Measurements from ENCODE around the gene CFAP97D1. TPM values are rescaled to one million over a fixed set of nuclear protein-coding genes. Genes with fewer than 3 reads are reported as not detected.
A peak's percentile ranks its signal among the peaks of the same experiment; 100 is the strongest.

The CFAP97D1 gene
- total and polyA plus RNA-seq, 2 donors: 0.11 TPM; not detected in 1

DNA sequence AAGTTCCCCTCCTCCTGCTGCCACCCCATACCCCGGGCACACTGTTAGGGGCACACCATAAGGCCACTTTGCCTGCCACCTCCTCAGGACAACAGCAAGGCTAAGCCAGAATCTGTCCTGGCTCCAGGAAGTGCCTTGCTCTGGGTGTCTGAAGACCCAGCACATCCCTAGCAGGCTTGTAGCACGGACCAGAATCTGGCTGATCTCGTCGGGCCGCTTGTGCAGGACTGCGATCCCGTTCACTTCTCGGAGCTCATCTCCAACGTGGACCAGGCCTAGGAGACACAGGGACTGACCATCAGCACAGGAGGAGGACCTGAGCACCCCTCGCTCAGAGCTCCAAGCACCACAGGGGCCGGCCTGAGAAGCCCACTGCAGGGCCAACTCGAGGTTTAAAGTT lies 45.3 kb downstream of the CFAP97D1 start:
- H3K36me3 ChIP-seq (ENCODE audit: control insufficient read depth in 2 of 2, insufficient read depth in 2 of 2, low read length in 1 of 2): no peaks in the 10 kb centered on the region
- H3K27me3 ChIP-seq (ENCODE audit: control insufficient read depth in 2 of 2, insufficient read depth in 1 of 2, low read length in 1 of 2): peaks cover 0 to 14% of the 10 kb centered on the region in 2 donors
- no peaks in the 10 kb centered on the region for H3K9me3 ChIP-seq (ENCODE audit: control insufficient read depth in 2 of 2, insufficient read depth in 1 of 2, low read length in 1 of 2)
- no peak overlapping the region for H3K27ac ChIP-seq (ENCODE audit: low read depth in 1 of 2, low read length in 1 of 2)
- WGBS: 95% methylated on average over 12 of the region's 12 CpGs
- no peaks in the 10 kb centered on the region for H3K4me1 ChIP-seq (ENCODE audit: control insufficient read depth in 2 of 2, insufficient read depth in 2 of 2, low read length in 2 of 2)
- DNase-seq (ENCODE audit: low read depth in 6 of 9, low spot score in 9 of 9): no peak
- H3K4me3 ChIP-seq (ENCODE audit: low read length in 2 of 2): no peak overlapping the region

- WGBS: 98% methylated on average over 7 of the region's 7 CpGs
- no peaks in the 10 kb centered on the region for H3K36me3 ChIP-seq (ENCODE audit: control insufficient read depth in 2 of 2, insufficient read depth in 2 of 2, low read length in 1 of 2)
These were observed 46.0 kb downstream of the CFAP97D1 start for GRCh38 chr17:43826206-43826605.

DNA sequence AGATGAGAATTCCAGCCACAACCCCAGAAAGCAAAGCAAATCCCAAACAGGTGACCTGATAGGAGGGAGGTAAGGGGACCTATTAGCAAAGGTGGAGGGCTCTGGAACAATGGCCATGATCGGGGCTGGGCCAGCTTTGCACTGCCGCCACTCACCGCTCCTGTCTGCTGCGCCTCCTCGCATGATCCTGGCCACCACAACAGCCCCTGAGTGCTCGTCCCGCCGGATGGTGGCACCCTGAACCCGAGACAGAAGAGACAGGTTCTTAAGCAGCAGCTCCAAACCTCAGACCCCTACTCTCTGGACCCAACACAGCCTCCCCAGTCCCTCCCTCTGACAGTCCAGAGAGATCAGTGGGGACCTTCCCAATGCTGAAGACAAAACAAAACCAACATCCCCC lies 47.4 kb downstream of the CFAP97D1 start:
- Histone ChIP-seq H3K9me3 (ENCODE audit: control insufficient read depth in 2 of 2, insufficient read depth in 1 of 2, low read length in 1 of 2) (no peaks in the 10 kb centered on the region), H3K4me1 (ENCODE audit: control insufficient read depth in 2 of 2, insufficient read depth in 2 of 2, low read length in 2 of 2) (no peaks in the 10 kb centered on the region), H3K27ac (ENCODE audit: low read depth in 1 of 2, low read length in 1 of 2) (no peak overlapping the region), H3K27me3 (ENCODE audit: control insufficient read depth in 2 of 2, insufficient read depth in 1 of 2, low read length in 1 of 2) (peaks cover 13 to 32% of the 10 kb centered on the region in 2 donors), H3K36me3 (ENCODE audit: control insufficient read depth in 2 of 2, insufficient read depth in 2 of 2, low read length in 1 of 2) (no peaks in the 10 kb centered on the region), H3K4me3 (ENCODE audit: low read length in 2 of 2) (no peak overlapping the region)
- 97% methylated on average over 9 of the region's 9 CpGs for WGBS
- DNase-seq (ENCODE audit: low read depth in 6 of 9, low spot score in 9 of 9): no peak

More at GRCh38 chr17:43826206-43826605, 46.0 kb downstream of the CFAP97D1 start:
- no peak for DNase-seq (ENCODE audit: low read depth in 6 of 9, low spot score in 9 of 9)
- Histone ChIP-seq H3K4me1 (ENCODE audit: control insufficient read depth in 2 of 2, insufficient read depth in 2 of 2, low read length in 2 of 2) (no peaks in the 10 kb centered on the region), H3K4me3 (ENCODE audit: low read length in 2 of 2) (no peak overlapping the region), H3K27me3 (ENCODE audit: control insufficient read depth in 2 of 2, insufficient read depth in 1 of 2, low read length in 1 of 2) (peaks cover 0 to 18% of the 10 kb centered on the region in 2 donors), H3K9me3 (ENCODE audit: control insufficient read depth in 2 of 2, insufficient read depth in 1 of 2, low read length in 1 of 2) (no peaks in the 10 kb centered on the region), H3K27ac (ENCODE audit: low read depth in 1 of 2, low read length in 1 of 2) (no peak overlapping the region)

- H3K36me3 ChIP-seq (ENCODE audit: control insufficient read depth in 2 of 2, insufficient read depth in 2 of 2, low read length in 1 of 2): no peaks in the 10 kb centered on the region
- peaks cover 0 to 3% of the 10 kb centered on the region in 2 donors for H3K9me3 ChIP-seq (ENCODE audit: control insufficient read depth in 2 of 2, insufficient read depth in 1 of 2, low read length in 1 of 2)
- WGBS: 96% methylated on average over 14 of the region's 14 CpGs
- peaks cover 31 to 52% of the 10 kb centered on the region in 2 donors for H3K27me3 ChIP-seq (ENCODE audit: control insufficient read depth in 2 of 2, insufficient read depth in 1 of 2, low read length in 1 of 2)
- no peak overlapping the region for H3K4me3 ChIP-seq (ENCODE audit: low read length in 2 of 2)
- H3K27ac ChIP-seq (ENCODE audit: low read depth in 1 of 2, low read length in 1 of 2): no peak overlapping the region
- H3K4me1 ChIP-seq (ENCODE audit: control insufficient read depth in 2 of 2, insufficient read depth in 2 of 2, low read length in 2 of 2): peaks cover 0 to 5% of the 10 kb centered on the region in 2 donors
- no peak for DNase-seq (ENCODE audit: low read depth in 6 of 9, low spot score in 9 of 9)
These were observed 49.5 kb downstream of the CFAP97D1 start for GRCh38 chr17:43829738-43830137.

GRCh38 chr17:43830510-43831140 lies 50.4 kb downstream of the CFAP97D1 start:
- no peaks in the 10 kb centered on the region for H3K36me3 ChIP-seq (ENCODE audit: control insufficient read depth in 2 of 2, insufficient read depth in 2 of 2, low read length in 1 of 2)
- 93% methylated on average over 7 of the region's 7 CpGs for WGBS

GRCh38 chr17:43831633-43832032 lies 51.4 kb downstream of the CFAP97D1 start:
- H3K9me3 ChIP-seq (ENCODE audit: control insufficient read depth in 2 of 2, insufficient read depth in 1 of 2, low read length in 1 of 2): peaks cover 0 to 3% of the 10 kb centered on the region in 2 donors
- H3K36me3 ChIP-seq (ENCODE audit: control insufficient read depth in 2 of 2, insufficient read depth in 2 of 2, low read length in 1 of 2): no peaks in the 10 kb centered on the region
- H3K27ac ChIP-seq (ENCODE audit: low read depth in 1 of 2, low read length in 1 of 2): no peak overlapping the region
- peaks cover 31 to 58% of the 10 kb centered on the region in 2 donors for H3K27me3 ChIP-seq (ENCODE audit: control insufficient read depth in 2 of 2, insufficient read depth in 1 of 2, low read length in 1 of 2)
- no peak for DNase-seq (ENCODE audit: low read depth in 6 of 9, low spot score in 9 of 9)
- H3K4me1 ChIP-seq (ENCODE audit: control insufficient read depth in 2 of 2, insufficient read depth in 2 of 2, low read length in 2 of 2): peaks cover 0 to 5% of the 10 kb centered on the region in 2 donors
- H3K4me3 ChIP-seq (ENCODE audit: low read length in 2 of 2): no peak overlapping the region
- WGBS: 97% methylated on average over 8 of the region's 8 CpGs

More at GRCh38 chr17:43830510-43831140, 50.4 kb downstream of the CFAP97D1 start:
- Histone ChIP-seq H3K9me3 (ENCODE audit: control insufficient read depth in 2 of 2, insufficient read depth in 1 of 2, low read length in 1 of 2) (peaks cover 0 to 3% of the 10 kb centered on the region in 2 donors), H3K4me3 (ENCODE audit: low read length in 2 of 2) (no peak overlapping the region), H3K4me1 (ENCODE audit: control insufficient read depth in 2 of 2, insufficient read depth in 2 of 2, low read length in 2 of 2) (peaks cover 0 to 5% of the 10 kb centered on the region in 2 donors), H3K27ac (ENCODE audit: low read depth in 1 of 2, low read length in 1 of 2) (no peak overlapping the region), H3K27me3 (ENCODE audit: control insufficient read depth in 2 of 2, insufficient read depth in 1 of 2, low read length in 1 of 2) (peaks cover 31 to 58% of the 10 kb centered on the region in 2 donors)
- DNase-seq (ENCODE audit: low read depth in 6 of 9, low spot score in 9 of 9): no peak

GRCh38 chr17:43832168-43832975 lies 52.1 kb downstream of the CFAP97D1 start:
- H3K27me3 ChIP-seq (ENCODE audit: control insufficient read depth in 2 of 2, insufficient read depth in 1 of 2, low read length in 1 of 2): peaks cover 31 to 60% of the 10 kb centered on the region in 2 donors
- WGBS: 14% methylated on average over 48 of the region's 51 CpGs
- H3K9me3 ChIP-seq (ENCODE audit: control insufficient read depth in 2 of 2, insufficient read depth in 1 of 2, low read length in 1 of 2): peaks cover 0 to 3% of the 10 kb centered on the region in 2 donors
- DNase-seq (ENCODE audit: low read depth in 6 of 9, low spot score in 9 of 9): no peak
- H3K27ac ChIP-seq (ENCODE audit: low read depth in 1 of 2, low read length in 1 of 2): no peak overlapping the region
- peak overlapping the region in 1 of 2 donors; percentile 47 for H3K4me3 ChIP-seq (ENCODE audit: low read length in 2 of 2)
- H3K4me1 ChIP-seq (ENCODE audit: control insufficient read depth in 2 of 2, insufficient read depth in 2 of 2, low read length in 2 of 2): peaks cover 0 to 5% of the 10 kb centered on the region in 2 donors
- H3K36me3 ChIP-seq (ENCODE audit: control insufficient read depth in 2 of 2, insufficient read depth in 2 of 2, low read length in 1 of 2): no peaks in the 10 kb centered on the region

- peak in 4 of 9 donors; percentile 7 to 44 (median 13) for DNase-seq (ENCODE audit: low read depth in 6 of 9, low spot score in 9 of 9)
- Histone ChIP-seq H3K36me3 (ENCODE audit: control insufficient read depth in 2 of 2, insufficient read depth in 2 of 2, low read length in 1 of 2) (no peaks in the 10 kb centered on the region), H3K27ac (ENCODE audit: low read depth in 1 of 2, low read length in 1 of 2) (no peak within 1 kb of the TSS), H3K9me3 (ENCODE audit: control insufficient read depth in 2 of 2, insufficient read depth in 1 of 2, low read length in 1 of 2) (peaks cover 0 to 3% of the 10 kb centered on the region in 2 donors), H3K4me1 (ENCODE audit: control insufficient read depth in 2 of 2, insufficient read depth in 2 of 2, low read length in 2 of 2) (peaks cover 0 to 5% of the 10 kb centered on the region in 2 donors), H3K27me3 (ENCODE audit: control insufficient read depth in 2 of 2, insufficient read depth in 1 of 2, low read length in 1 of 2) (peaks cover 31 to 60% of the 10 kb centered on the region in 2 donors), H3K4me3 (ENCODE audit: low read length in 2 of 2) (peak within 1 kb of the TSS in 1 of 2 donors; percentile 47)
- 2% methylated on average over 85 of the region's 87 CpGs for WGBS
These were observed 53.0 kb downstream of the CFAP97D1 start, which contains the start of gene MPP3 for GRCh38 chr17:43832976-43833829. Gene MPP3, minus strand, starts transcription at chr17:43833146. Its CDS starts 1,240 bp downstream, at chr17:43831906.

Measured in thymus (tissue), 11 donors.